Tibial nerve (tissue), 4 donors: Measurements from ENCODE around the gene PRAC2.

ENCODE experiments used
- CTCF ChIP-seq, 5 experiments: fragments of 200-600 bp in 3 of 5; fragments of 450-650 bp in 2 of 5; sonication (generic) in 3 of 5; IDR thresholded peaks; one replicate each; pipeline ENCODE4 v1.5.1; 2016 to 2019; ENCODE audit warnings: antibody characterized with exemption in 5 of 5, mild to moderate bottlenecking in 3 of 5, moderate library complexity in 2 of 5
- EP300 ChIP-seq, 2 donors: sonication (generic); formaldehyde crosslinking; IDR thresholded peaks; one replicate each; pipeline ENCODE4 v1.6.1; 2017; ENCODE audit warnings: antibody characterized with exemption in 2 of 2, mild to moderate bottlenecking in 1 of 2
- POLR2A ChIP-seq, 2 donors: fragments of 450-650 bp; IDR thresholded peaks; one replicate each; pipeline ENCODE4 v1.6.1; 2017; ENCODE audit warnings: antibody characterized with exemption in 2 of 2, mild to moderate bottlenecking in 2 of 2, moderate library complexity in 2 of 2

- TF ChIP-seq CTCF (IDR thresholded peaks at IDR 0.05) (no peak), EP300 (IDR thresholded peaks at IDR 0.05) (no peak), POLR2A (IDR thresholded peaks at IDR 0.05) (no peak)
These were observed 14.5 kb downstream of the PRAC2 start for GRCh38 chr17:48737330-48738043.
